Measurements from ENCODE around the gene CTSO.

The CTSO gene

GRCh38 chr4:155875878-155876277 lies 77.8 kb downstream of the CTSO start:
- ATAC-seq (no peak), DNase-seq (ENCODE audit: low spot score in 2 of 2) (no peak)
- Mint-ChIP-seq H3K4me3 (no peak overlapping the region), H3K27ac (no peak overlapping the region), H3K9me3 (no peaks in the 10 kb centered on the region), H3K4me1 (no peaks in the 10 kb centered on the region), H3K36me3 (no peaks in the 10 kb centered on the region)

Measured in stimulated activated effector memory CD8-positive, alpha-beta T cell treated with anti-CD3 and anti-CD28 coated beads, Interleukin-12 subunit alpha, Interleukin-12 subunit beta, amount 100 ng/mL, for 72 hours (primary cell).